GM19239 (cell line): ENCODE results near the gene LRP5.

Experiments used
- DNase-seq: peaks from one replicate; pipeline ENCODE4 v3.0.0; 2011; ENCODE audit warnings: low spot score; ENCODE audit not compliant: insufficient read length
- FAIRE-seq: peaks from 2 replicates; lab custom pipeline; 2011; peaks lifted over from hg19 to GRCh38; lab: Jason Lieb, UNC

LRP5 gene

GRCh38 chr11:68326334-68327215 lies 14.2 kb downstream of the LRP5 start:
- FAIRE-seq = no peak

GRCh38 chr11:68327586-68328370 lies 15.4 kb downstream of the LRP5 start:
- FAIRE-seq (peak; percentile 23), DNase-seq (no peak)

More at GRCh38 chr11:68326334-68327215, 14.2 kb downstream of the LRP5 start:
- DNase-seq = no peak

- FAIRE-seq (no peak), DNase-seq (no peak)
These were observed 16.1 kb downstream of the LRP5 start for GRCh38 chr11:68328374-68329091.

- DNase-seq (no peak), FAIRE-seq (no peak)
These were observed 17.1 kb downstream of the LRP5 start for GRCh38 chr11:68329536-68329935.

- FAIRE-seq = no peak
- no peak for DNase-seq
These were observed 17.7 kb downstream of the LRP5 start for GRCh38 chr11:68329978-68330699.

- DNase-seq (no peak), FAIRE-seq (no peak)
These were observed 18.4 kb downstream of the LRP5 start for GRCh38 chr11:68330700-68331337.

- DNase-seq (no peak), FAIRE-seq (no peak)
These were observed 19.1 kb downstream of the LRP5 start for GRCh38 chr11:68331338-68331947.

- FAIRE-seq = no peak
These were observed 19.8 kb downstream of the LRP5 start for GRCh38 chr11:68332186-68332585.

GRCh38 chr11:68333173-68333572 lies 20.8 kb downstream of the LRP5 start:
- DNase-seq = no peak
- no peak for FAIRE-seq

More at GRCh38 chr11:68332186-68332585, 19.8 kb downstream of the LRP5 start:
- no peak for DNase-seq

GRCh38 chr11:68334923-68335322 lies 22.5 kb downstream of the LRP5 start:
- FAIRE-seq (no peak), DNase-seq (no peak)

- FAIRE-seq = no peak
These were observed 23.3 kb downstream of the LRP5 start for GRCh38 chr11:68335683-68336082.

GRCh38 chr11:68336716-68337115 lies 24.3 kb downstream of the LRP5 start:
- FAIRE-seq (no peak), DNase-seq (no peak)

More at GRCh38 chr11:68335683-68336082, 23.3 kb downstream of the LRP5 start:
- no peak for DNase-seq

GRCh38 chr11:68337399-68337835 lies 25.0 kb downstream of the LRP5 start:
- FAIRE-seq (no peak), DNase-seq (no peak)

- DNase-seq (no peak), FAIRE-seq (no peak)
These were observed 25.8 kb downstream of the LRP5 start for GRCh38 chr11:68338051-68338780.

GRCh38 chr11:68340003-68340767 lies 27.8 kb downstream of the LRP5 start:
- FAIRE-seq (no peak), DNase-seq (no peak)

GRCh38 chr11:68340784-68341556 lies 28.6 kb downstream of the LRP5 start:
- DNase-seq (no peak), FAIRE-seq (no peak)
